HG03060 (cell line): Measurements from ENCODE around the gene BACH1.
"Not testable (repeated sequence)": the region's sequence is repeated elsewhere in the genome, so short reads cannot be mapped to it uniquely, and the experiment has no call there.

Experiments
- ATAC-seq: cut with Tn5 transposase; IDR thresholded peaks from one replicate; pipeline ENCODE4 v1.9.1; 2021; ENCODE audit warnings: low read depth, moderate number of reproducible peaks; ENCODE audit not compliant: unreplicated experiment

The BACH1 gene

DNA sequence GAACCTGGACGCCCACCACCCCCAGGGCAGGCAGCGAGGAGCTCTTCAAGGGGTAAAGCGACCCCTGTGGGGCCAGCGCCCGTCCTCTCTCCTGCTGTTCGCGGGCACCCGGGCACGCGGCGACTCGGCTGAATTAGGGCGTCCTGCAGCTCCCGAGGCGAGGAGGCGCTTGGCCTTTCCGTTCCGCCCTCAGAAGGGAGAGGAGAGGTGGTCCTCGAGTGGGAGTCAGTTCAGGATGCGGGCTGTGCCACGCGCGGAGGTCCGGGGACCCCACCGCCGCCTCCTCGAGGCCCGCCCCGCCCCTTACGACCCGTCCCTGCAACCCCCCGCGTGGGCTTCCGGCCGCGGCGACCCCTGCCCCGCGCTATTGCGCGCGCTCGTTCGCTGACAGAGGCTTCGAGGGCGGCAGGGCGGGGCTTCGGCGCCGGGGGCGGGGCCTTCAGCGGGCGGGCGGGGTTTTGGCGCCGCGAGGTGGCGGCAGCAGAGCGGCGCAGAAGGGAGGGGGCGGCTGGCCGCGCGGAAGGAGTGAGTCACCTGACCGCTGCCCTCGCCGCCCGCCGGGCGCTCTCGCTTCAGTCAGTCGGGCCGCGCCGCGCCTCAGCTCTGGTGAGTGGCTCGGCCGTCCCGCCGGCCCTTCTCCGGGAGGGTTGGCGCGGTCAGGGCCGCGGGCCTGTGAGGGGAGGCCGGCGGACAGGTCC lies at the start of gene BACH1:
BACH1 (plus strand) TSS at position 575 of the 698 bp plus-strand sequence. CDS start 22,359 bp downstream, outside the sequence.
- no peak for ATAC-seq

DNA sequence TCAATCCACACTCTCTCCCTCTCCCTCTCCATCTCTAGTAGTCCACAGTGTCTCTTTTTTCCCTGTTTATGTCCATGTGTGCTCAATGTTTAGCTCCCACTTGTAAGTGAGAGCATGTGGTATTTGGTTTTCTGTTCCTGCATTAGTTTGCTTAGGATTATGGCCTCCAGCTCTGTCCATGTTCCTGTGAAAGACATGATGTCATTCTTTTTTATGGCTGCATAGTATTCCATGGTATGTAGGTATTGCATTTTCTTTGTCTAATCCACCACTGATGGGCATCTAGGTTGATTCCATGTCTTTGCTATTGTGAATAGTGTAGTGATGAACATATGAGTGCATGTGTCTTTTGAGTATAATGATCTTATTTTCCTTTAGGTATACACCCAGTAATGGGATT lies 49.4 kb upstream of the BACH1 start:
- ATAC-seq, result not testable (repeated sequence)

DNA sequence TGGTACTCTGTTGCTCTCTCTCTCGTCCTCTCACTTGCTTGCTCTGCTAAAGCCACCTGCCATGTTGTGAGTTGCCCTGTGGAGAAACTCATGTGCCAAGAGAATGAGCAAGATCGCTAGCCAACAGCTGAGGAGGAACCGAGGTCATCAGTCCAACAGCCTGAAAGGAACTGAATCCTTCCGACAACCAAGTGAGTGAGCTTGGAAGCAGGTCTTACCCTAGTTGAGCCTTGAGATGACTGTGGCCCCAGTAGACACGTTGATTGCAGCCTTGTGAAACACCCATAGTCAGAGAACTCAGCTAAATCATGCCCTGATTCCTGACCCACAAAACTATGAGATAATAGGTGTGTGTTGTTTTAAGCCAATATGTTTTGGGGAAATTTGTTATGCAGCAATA lies 48.1 kb upstream of the BACH1 start:
- no peak for ATAC-seq

DNA sequence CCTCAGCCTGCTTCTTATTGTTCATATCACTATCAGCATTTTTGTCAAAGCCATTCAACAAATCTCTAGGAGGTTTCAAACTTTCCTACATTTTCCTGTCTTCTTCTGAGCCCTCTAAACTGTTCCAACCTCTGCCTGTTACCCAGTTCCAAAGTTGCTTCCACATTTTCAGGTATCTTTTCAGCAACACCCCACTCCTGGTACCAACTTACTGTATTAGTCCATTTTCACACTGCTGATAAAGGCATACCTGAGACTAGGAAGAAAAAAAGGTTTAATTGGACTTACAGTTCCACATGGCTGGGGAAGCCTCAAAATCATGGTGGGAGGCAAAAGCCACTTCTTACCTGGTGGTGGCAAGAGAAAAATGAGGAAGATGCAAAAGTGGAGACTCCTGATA lies 44.9 kb upstream of the BACH1 start:
- ATAC-seq, result not testable (repeated sequence)

DNA sequence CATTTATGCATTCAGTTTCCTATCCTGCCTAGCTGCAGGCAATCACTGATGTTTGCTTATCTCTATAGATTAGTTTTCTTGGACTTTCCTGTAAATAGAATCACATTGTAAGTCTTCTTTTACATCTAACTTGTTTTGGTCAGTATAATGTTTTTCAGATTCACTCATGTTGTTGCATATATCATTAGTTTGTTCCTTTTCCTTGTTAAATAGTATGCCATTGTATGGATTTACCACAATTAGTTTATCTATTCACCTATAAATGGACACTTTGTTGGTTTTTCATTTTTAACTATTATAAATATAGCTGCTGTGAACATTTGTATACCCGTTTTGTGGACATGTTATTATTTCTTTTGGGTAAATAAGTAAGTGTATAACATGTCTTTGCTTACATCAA lies 44.2 kb upstream of the BACH1 start:
- ATAC-seq, result no peak

DNA sequence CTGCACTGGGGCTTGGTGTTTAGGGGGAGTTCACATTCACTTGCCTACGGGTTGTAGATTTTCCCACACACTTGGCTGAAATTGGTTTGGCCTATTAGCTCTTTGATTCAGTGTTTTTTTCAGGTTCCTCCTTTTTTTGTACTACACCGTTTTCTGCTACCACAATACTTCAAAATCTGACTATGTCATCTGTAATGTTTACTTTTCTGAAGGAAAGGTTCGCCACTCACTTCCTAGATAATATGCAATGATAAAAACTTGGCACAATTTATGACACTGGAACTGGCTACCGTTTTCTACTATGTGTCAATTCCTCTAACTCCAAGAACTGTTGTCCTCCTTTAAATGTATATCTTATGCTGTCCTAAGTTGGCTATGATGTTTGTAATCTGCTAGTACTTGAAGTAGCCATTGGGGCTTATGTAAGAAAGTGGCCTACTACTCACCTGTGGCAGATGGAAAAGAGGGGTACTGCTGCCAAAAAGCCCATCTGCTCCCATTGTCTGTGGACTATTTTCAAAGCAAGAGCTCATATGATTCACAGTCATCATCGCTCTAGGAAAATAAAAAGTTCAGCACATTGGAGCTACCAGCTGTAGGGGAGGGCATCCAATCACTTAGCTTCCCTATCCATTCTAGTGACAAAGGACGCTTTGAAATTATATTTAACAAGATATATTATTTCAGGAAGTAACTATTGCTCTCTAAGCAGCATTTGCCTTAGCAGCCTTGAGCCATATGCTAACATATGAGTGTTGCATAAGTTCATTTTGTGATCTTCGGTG lies 42.4 kb upstream of the BACH1 start:
- ATAC-seq, result no peak

DNA sequence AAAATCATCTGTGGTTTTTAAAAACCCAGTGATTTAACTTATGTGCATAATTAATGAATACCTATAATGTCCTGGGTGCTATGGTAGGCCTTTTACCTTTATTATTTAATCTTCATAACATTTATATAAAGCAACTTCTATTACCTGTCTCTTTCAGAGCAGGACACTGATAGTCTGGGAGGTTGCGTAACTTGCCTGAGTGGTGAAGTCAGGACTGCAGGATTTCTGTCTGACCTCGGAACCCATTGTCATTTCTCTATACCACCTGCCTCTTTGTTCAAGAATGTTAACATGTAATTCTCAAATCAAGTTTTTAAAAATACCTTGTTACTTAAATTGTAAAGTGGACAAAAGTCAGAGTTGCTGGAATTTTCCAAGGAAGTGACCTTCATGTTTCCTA lies 41.0 kb upstream of the BACH1 start:
- ATAC-seq, result no peak

DNA sequence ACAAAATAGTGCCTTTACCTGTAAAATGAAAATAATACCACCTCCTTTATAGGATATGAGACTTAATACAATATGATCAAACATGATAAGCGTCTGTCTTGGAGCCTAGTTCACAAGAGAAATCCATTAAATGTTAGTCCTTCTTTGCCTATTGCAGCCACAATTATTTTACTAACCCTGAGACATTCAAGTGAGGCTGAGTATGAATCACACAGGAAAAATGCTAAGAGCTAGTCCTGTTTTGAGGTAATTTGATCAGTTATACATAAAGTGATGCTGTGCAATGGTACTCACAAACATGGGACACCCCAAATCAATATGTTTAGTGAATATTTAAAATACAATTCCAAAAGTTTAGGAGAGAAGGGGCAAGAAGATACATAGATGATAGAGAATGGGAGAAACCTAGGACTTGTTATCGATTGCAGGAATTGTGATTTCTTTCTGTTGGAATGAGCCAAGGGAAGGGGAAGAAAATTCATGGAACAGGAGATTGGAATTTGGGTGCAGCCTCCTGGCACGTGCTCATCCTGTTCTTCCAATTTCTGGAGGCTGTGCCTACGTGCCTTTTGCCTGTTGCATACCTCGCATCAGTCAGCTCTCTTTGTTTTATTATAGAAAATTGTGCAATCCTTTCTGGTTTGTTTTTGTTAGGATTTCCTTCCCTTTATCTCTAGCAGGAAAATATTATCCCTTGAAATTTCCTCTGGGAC lies 39.9 kb upstream of the BACH1 start:
- no peak for ATAC-seq

DNA sequence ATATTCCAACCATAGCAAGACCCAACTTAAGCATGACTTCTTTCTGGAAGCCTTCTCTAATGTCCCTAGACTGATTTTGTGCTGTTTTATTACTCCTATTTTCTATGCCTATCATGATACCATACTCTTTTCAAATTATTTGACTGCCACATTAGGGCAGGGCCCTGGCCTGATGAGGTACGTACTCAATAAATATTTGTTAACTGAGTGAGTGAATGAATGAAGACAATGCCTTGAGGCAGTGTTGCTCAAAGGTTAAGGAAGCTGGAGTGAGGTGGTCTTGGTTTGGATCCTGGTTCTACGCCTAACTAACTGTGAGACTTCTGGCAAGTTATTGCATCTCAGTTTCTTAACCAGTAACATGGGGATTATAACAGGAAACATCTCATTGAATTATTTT lies 38.3 kb upstream of the BACH1 start:
- no peak for ATAC-seq

DNA sequence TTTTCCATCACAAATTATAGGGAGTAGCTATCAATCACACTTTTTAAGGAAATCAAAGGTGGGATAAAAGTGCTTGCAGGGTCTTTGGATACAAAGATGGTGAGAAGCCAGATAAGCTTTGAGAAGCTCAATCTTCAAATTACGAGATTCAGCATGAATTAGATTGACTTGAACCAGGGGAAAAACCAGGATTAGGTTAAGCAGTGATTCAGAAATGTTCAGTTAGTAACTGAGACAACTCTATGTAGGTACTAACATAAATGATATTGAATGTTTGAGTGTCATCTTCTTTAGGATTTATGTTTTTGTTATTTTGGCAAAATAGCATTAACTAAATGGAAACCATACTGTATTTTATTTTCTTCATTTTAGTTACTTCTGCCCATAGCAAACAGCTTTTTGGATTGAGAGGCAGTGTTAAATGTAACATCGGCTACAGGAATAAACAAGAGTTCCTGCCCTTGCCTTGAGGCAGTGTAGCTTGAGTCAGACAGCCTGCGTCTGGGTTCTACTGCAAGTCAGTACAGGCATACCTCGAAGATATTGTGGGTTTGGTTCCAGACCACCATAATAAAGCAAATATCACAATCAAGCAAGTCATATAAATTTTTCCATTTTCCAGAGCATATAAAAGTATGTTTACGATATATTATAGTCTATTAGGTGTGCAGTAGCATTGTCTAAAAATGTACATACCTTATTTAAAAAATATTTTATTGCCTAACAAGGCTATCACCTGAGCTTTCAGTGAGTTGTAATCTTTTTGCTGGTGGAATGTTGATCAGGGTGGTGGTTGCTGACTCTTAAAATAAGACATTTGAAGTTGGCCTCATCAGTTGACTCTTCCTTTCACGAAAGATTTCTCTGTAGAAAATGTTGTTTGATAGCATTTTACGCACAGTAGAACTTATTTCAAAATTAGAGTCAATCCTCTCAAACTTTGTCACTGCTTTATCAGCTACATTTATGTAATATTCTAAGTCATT lies 36.9 kb upstream of the BACH1 start:
- no peak for ATAC-seq

DNA sequence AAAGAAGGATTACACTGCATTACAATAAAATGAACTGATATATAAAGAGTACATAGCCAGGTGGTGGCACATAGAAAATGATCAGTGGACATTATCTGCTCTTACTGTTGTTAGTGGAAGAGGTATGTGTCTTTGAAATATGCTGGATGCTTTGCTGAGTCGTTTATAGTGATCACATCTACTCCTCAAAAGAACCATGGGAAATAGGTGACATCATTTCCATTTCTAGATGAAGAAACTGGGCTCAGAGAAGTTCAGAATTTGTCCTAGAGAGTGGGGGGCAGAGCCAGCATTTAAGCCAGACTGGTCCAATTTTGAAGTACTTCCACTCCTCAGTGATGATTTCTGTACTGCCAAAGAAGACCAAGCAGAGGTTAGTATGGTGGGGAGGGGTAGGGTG lies 34.0 kb upstream of the BACH1 start:
- ATAC-seq, result no peak

DNA sequence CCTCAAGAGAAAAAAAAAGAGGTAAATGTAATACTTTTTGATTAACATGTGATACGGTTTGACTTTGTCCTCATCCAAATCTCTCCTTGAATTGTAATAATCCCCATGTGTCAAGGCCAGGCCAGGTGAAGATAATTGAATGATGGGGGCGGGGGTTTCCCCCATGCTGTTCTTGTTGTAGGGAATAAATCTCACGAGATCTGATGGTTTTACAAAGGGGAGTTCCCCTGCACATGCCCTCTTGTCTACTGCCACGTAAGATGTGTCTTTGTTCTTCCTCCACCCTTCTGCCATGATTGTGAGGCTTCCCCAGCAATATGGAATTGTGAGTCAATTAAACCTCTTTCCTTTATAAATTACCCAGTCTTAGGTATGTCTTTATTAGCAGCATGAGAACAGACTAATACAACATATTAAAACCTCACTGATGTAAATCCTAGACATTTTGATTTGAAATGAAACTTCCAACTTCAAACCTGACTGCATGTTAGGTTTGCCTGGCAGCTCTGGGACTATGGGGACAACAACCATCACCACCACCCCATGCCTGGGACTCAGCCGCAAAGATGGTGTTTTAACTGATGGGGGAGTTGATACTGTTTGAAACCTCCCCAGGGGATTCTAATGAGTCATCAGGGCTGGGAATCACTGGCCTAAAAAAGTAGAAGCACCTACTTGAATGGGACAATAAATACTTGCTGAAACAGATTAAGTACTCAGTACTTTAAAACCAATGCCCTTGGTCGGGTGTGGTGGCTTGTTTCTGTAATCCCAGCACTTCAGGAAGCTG lies 32.8 kb upstream of the BACH1 start:
- no peak for ATAC-seq

DNA sequence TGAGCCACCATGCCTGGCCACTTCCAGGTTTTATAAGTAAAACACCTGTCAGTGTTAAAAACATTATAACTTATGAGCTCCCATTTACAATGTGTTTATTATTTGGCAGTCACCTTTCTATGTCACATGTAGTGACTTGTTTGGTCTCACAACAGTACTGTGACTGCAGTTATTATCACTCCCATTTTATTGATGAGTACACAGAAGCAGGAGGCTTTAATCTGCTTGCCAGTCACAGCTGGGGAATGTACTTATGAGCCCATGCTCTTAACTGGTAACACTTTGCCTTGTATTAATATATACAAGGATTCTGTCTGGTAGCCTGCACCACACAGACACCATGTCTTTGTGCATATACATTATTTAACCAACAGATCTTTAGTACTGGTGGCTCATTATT lies 31.1 kb upstream of the BACH1 start:
- ATAC-seq, result no peak

DNA sequence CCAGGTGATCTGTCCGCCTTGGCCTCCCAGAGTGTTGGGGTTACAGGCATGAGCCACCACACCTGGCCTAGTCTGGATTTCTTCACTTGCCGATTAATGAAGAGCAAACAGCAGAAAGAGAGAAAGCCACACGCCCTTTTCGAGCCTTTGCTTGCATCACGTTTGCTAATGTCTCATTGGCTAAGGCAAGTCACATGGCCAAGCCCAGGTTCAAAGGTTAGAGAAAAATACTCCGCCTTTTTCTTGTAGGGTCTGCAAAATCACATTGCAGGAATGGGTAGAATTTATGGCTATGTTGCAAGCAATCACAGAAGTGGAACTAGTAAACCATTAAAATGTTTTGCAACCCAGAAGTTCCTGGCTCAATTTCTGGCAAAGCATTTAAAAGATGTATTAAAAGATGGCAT lies 26.8 kb upstream of the BACH1 start:
- no peak for ATAC-seq

DNA sequence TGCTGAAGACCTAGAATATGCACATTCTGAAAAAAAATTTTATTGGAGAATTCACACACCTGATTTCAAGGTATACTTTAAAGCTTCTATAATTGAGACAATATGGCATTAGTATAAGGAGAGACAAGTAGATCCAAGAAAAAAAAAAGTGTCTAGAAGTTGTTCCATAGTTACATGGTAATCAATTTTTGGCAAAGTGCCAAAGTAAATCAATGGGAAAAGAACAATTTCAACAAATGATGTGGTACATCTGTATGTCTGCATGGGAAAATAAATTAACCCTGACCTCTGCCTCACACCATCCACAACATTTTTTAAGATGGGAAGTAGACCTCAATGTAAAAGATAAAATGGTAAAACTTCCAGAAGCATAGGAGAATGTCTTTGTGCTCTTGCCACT lies 21.3 kb upstream of the BACH1 start:
- no peak for ATAC-seq

DNA sequence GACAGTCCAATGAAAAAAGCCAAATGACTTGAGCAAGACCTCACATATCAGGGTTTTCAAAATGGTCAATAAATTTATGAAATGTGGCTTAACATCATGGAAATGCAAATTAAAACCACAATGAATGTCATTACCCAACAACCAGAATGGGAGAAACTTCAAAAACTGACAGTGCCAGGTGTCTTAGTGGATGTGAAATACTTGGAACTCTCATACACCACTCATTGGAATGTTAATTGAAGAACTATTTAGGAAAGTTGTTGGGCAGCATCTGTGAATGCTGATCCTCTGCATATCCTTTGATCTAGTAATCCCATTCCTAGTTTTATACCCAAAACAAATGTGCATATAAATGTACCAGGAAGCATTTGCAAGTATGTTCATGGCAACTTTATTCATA lies 19.2 kb upstream of the BACH1 start:
- ATAC-seq, result no peak

DNA sequence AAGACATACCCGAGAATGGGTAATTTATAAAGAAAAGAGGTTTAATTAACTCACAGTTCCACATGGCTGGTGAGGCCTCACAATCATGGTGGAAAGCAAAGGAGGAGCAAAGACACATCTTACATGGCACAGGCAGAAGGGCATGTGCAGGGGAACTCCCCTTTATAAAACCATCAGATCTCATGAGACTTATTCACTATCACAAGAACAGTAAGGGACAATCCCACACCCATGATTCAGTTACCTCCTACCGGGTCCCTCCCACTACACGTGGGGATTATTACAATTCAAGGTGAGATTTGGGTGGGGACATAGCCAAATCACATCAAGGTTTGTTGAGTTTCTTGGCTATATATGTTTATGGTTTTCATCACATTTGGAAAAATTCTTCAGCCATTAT lies 16.9 kb upstream of the BACH1 start:
- ATAC-seq, result not testable (repeated sequence)

DNA sequence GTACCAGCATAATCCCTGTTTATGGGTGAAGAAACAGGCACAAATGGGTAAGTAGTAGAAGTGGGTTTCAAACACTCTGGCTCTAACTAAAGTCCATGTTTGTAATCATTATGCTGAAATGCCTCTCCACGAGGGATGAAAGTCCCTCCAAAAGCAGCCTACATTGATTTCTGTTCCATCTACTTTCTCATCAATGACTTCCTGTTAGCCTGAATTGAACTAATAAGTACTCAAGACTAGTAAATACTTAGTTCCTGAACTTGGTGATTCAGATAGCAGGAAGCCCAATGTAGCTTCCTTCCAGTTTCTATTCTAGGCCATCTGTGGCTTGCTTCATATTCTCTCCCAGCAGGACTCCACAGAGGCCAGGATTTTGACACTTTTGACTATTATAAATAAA lies 11.3 kb upstream of the BACH1 start:
- ATAC-seq, result no peak

DNA sequence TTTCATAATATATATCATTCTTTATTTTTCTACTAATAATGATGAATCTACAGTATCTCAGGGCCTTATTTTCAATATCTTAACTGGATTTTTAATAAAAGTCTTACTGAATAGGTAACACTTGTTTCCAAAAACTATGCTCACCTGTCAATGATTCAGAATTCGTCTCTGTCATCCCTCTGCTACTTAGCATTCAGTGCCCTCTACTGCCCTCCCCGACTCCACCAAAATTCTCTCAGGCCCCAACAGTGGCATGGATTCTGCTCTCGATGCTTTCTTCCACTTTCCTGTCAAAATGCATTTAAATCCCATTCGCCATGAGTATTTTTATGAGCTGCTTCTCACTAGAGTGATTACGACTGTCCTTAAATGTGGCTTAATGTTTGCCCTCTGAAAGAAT lies 10.5 kb upstream of the BACH1 start:
- ATAC-seq, result no peak

DNA sequence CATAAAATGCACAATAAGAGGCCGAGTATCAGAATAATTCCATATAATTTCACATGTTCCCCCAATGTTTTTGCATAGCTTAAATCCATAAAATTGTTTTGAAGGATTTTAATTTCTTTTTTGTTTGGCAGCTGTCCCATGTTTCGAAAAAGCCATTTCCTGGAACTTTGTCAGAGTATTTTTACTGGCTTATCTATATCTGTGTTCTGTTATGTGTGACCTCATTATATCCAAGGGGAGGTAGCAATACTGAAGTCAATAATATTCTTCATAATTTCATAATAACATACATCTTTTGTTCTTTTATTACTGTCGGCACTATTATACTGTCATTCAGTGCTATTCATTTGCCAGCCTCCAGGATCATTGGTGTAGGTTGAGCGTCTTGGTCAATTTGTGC lies 9.4 kb upstream of the BACH1 start:
- no peak for ATAC-seq
